Thyroid gland (tissue), 4 donors: Measurements from ENCODE around the gene DDX49.

Experiments used
- POLR2A ChIP-seq, 2 donors: fragments of 450-650 bp; IDR thresholded peaks; one replicate each; pipeline ENCODE4 v1.6.1; 2017; ENCODE audit warnings: antibody characterized with exemption in 2 of 2, mild to moderate bottlenecking in 2 of 2, moderate library complexity in 1 of 2
- TF ChIP-seq, protein P1 (sequence below), 6 experiments: fragments of 200-600 bp in 3 of 6; fragments of 450-650 bp in 3 of 6; sonication (generic) in 3 of 6; IDR thresholded peaks; one replicate each; pipeline ENCODE4 v1.5.1; 2016 to 2019; ENCODE audit warnings: antibody characterized with exemption in 6 of 6, mild to moderate bottlenecking in 2 of 6, inconsistent platforms in 1 of 6, moderate library complexity in 1 of 6

DNA sequence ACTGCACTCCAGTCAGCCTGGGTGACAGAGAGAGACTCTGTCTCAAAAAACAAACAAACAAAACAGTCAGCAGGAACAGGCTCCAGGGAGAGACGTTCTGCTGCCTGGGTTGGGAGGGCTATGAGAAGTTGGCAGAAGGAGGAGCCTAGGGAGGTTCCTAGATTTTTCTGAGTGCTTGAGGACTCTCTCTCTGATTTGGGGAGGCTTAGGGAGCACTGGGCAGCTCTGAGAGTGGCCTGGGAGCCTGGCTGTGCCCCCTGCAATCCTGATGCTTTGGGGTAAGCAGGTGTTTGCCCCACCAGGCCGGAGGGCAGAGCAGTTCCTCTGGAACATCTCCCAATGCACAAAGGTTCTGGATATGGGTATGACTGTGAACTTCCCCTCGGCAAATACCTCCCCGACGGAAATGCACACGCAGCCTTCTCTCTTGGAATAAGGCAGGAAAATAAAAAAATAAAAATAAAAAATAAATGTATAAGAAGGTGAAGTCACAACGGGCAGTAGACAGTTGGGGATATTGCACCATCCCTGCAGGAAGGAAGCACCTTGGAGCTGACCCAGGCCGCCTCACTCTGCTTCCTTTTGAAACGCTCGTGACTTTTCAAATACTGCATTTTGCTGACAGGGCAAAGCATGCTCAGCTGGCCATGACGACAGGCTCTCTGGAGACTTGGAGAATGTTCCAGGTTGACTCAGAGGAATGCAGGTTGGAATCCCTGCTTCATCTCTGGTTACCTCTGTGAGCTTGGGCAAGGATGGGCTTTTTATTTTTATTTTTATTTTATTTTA lies 48.0 kb downstream of the DDX49 start:
- TF ChIP-seq, protein P1, sequence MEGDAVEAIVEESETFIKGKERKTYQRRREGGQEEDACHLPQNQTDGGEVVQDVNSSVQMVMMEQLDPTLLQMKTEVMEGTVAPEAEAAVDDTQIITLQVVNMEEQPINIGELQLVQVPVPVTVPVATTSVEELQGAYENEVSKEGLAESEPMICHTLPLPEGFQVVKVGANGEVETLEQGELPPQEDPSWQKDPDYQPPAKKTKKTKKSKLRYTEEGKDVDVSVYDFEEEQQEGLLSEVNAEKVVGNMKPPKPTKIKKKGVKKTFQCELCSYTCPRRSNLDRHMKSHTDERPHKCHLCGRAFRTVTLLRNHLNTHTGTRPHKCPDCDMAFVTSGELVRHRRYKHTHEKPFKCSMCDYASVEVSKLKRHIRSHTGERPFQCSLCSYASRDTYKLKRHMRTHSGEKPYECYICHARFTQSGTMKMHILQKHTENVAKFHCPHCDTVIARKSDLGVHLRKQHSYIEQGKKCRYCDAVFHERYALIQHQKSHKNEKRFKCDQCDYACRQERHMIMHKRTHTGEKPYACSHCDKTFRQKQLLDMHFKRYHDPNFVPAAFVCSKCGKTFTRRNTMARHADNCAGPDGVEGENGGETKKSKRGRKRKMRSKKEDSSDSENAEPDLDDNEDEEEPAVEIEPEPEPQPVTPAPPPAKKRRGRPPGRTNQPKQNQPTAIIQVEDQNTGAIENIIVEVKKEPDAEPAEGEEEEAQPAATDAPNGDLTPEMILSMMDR (IDR thresholded peaks at IDR 0.05), result no peak
- peak in 1 of 2 donors; percentile 25 for TF ChIP-seq POLR2A (IDR thresholded peaks at IDR 0.05)
